ENCODE data around the gene MRPS22. TPM values are rescaled to one million over a fixed set of nuclear protein-coding genes. Genes with fewer than 3 reads are reported as not detected.
"Not testable (repeated sequence)": the region's sequence is repeated elsewhere in the genome, so short reads cannot be mapped to it uniquely, and the experiment has no call there.

Gene MRPS22
- total and polyA plus RNA-seq, 9 donors = 43.3 to 64.7 (median 48.3) TPM

GRCh38 chr3:139380575-139380974 lies 36.8 kb downstream of the MRPS22 start:
- no peak overlapping the region for H3K27ac ChIP-seq (ENCODE audit: low read length)
- no peaks in the 10 kb centered on the region for H3K9me3 ChIP-seq (replicated peaks; ENCODE audit: control insufficient read depth, low read depth, low read length)
- H3K4me3 ChIP-seq (ENCODE audit: low read length) = no peak overlapping the region
- no peak for DNase-seq
- WGBS (ENCODE audit: insufficient coverage) = no CpG with 5 or more reads among the region's 4 CpGs
- no peaks in the 10 kb centered on the region for H3K27me3 ChIP-seq (ENCODE audit: control insufficient read depth, insufficient read depth, low read length)
- peaks cover 24% of the 10 kb centered on the region for H3K36me3 ChIP-seq (ENCODE audit: control insufficient read depth, insufficient read depth, low read length)
- no peaks in the 10 kb centered on the region for H3K4me1 ChIP-seq (ENCODE audit: control insufficient read depth, insufficient read depth, low read length)

- H3K36me3 ChIP-seq (ENCODE audit: control insufficient read depth, insufficient read depth, low read length) = peaks cover 15% of the 10 kb centered on the region
- H3K9me3 ChIP-seq (replicated peaks; ENCODE audit: control insufficient read depth, low read depth, low read length); H3K4me1 ChIP-seq (ENCODE audit: control insufficient read depth, insufficient read depth, low read length); H3K27ac ChIP-seq (ENCODE audit: low read length); H3K4me3 ChIP-seq (ENCODE audit: low read length); DNase-seq; H3K27me3 ChIP-seq (ENCODE audit: control insufficient read depth, insufficient read depth, low read length): not testable (repeated sequence)
- WGBS (ENCODE audit: insufficient coverage) = no CpG with 5 or more reads among the region's 2 CpGs
Measured at GRCh38 chr3:139382291-139382690, 38.5 kb downstream of the MRPS22 start.

GRCh38 chr3:139388077-139388476 lies 44.3 kb downstream of the MRPS22 start:
- H3K4me1 ChIP-seq (ENCODE audit: control insufficient read depth, insufficient read depth, low read length) = peaks cover 7% of the 10 kb centered on the region

GRCh38 chr3:139388821-139389551 lies 45.2 kb downstream of the MRPS22 start:
- Histone ChIP-seq H3K27ac (ENCODE audit: low read length) (peak overlapping the region; percentile 96), H3K27me3 (ENCODE audit: control insufficient read depth, insufficient read depth, low read length) (no peaks in the 10 kb centered on the region), H3K4me3 (ENCODE audit: low read length) (peak overlapping the region; percentile 88), H3K36me3 (ENCODE audit: control insufficient read depth, insufficient read depth, low read length) (no peaks in the 10 kb centered on the region), H3K4me1 (ENCODE audit: control insufficient read depth, insufficient read depth, low read length) (peaks cover 7% of the 10 kb centered on the region), H3K9me3 (replicated peaks; ENCODE audit: control insufficient read depth, low read depth, low read length) (no peaks in the 10 kb centered on the region)
- WGBS (ENCODE audit: insufficient coverage) = 0% methylated on average over 18 of the region's 25 CpGs
- no peak for DNase-seq

More at GRCh38 chr3:139388077-139388476, 44.3 kb downstream of the MRPS22 start:
- H3K27me3 ChIP-seq (ENCODE audit: control insufficient read depth, insufficient read depth, low read length) = no peaks in the 10 kb centered on the region
- H3K27ac ChIP-seq (ENCODE audit: low read length) = no peak overlapping the region
- peak overlapping the region; percentile 88 for H3K4me3 ChIP-seq (ENCODE audit: low read length)
- DNase-seq = no peak
- 80% methylated on average over 1 of the region's 10 CpGs for WGBS (ENCODE audit: insufficient coverage)
- H3K9me3 ChIP-seq (replicated peaks; ENCODE audit: control insufficient read depth, low read depth, low read length) = no peaks in the 10 kb centered on the region
- H3K36me3 ChIP-seq (ENCODE audit: control insufficient read depth, insufficient read depth, low read length) = no peaks in the 10 kb centered on the region

- under 1% methylated on average over 43 of the region's 52 CpGs for WGBS (ENCODE audit: insufficient coverage)
- Histone ChIP-seq H3K27ac (ENCODE audit: low read length) (peak within 1 kb of the TSS; percentile 99), H3K4me1 (ENCODE audit: control insufficient read depth, insufficient read depth, low read length) (peaks cover 7% of the 10 kb centered on the region), H3K9me3 (replicated peaks; ENCODE audit: control insufficient read depth, low read depth, low read length) (no peaks in the 10 kb centered on the region), H3K36me3 (ENCODE audit: control insufficient read depth, insufficient read depth, low read length) (no peaks in the 10 kb centered on the region), H3K4me3 (ENCODE audit: low read length) (peak within 1 kb of the TSS; percentile 88), H3K27me3 (ENCODE audit: control insufficient read depth, insufficient read depth, low read length) (no peaks in the 10 kb centered on the region)
- peak; percentile 100 for DNase-seq
Measured at GRCh38 chr3:139389552-139390368, 45.9 kb downstream of the MRPS22 start, which contains the start of gene COPB2. Gene COPB2 (minus strand): TSS chr3:139389647. CDS start chr3:139389550, 97 bp downstream.

- Histone ChIP-seq H3K27ac (ENCODE audit: low read length) (no peak overlapping the region), H3K4me1 (ENCODE audit: control insufficient read depth, insufficient read depth, low read length) (peaks cover 4% of the 10 kb centered on the region), H3K27me3 (ENCODE audit: control insufficient read depth, insufficient read depth, low read length) (no peaks in the 10 kb centered on the region), H3K4me3 (ENCODE audit: low read length) (no peak overlapping the region), H3K36me3 (ENCODE audit: control insufficient read depth, insufficient read depth, low read length) (peaks cover 2% of the 10 kb centered on the region), H3K9me3 (replicated peaks; ENCODE audit: control insufficient read depth, low read depth, low read length) (no peaks in the 10 kb centered on the region)
- DNase-seq = no peak
Measured at GRCh38 chr3:139394116-139394515, 50.3 kb downstream of the MRPS22 start.

- H3K27me3 ChIP-seq (ENCODE audit: control insufficient read depth, insufficient read depth, low read length) = no peaks in the 10 kb centered on the region
- 78% methylated on average over 2 of the region's 3 CpGs for WGBS (ENCODE audit: insufficient coverage)
- no peak for DNase-seq
- peaks cover 3% of the 10 kb centered on the region for H3K9me3 ChIP-seq (replicated peaks; ENCODE audit: control insufficient read depth, low read depth, low read length)
- H3K27ac ChIP-seq (ENCODE audit: low read length) = no peak overlapping the region
- no peaks in the 10 kb centered on the region for H3K4me1 ChIP-seq (ENCODE audit: control insufficient read depth, insufficient read depth, low read length)
- H3K36me3 ChIP-seq (ENCODE audit: control insufficient read depth, insufficient read depth, low read length) = peaks cover 3% of the 10 kb centered on the region
- H3K4me3 ChIP-seq (ENCODE audit: low read length) = no peak overlapping the region
Measured at GRCh38 chr3:139396707-139397106, 52.9 kb downstream of the MRPS22 start.

- no CpG with 5 or more reads among the region's 2 CpGs for WGBS (ENCODE audit: insufficient coverage)
- DNase-seq = not testable (repeated sequence)
Measured at GRCh38 chr3:139401155-139401554, 57.3 kb downstream of the MRPS22 start.

More at GRCh38 chr3:139401155-139401554, 57.3 kb downstream of the MRPS22 start:
- H3K4me1 ChIP-seq (ENCODE audit: control insufficient read depth, insufficient read depth, low read length); H3K27me3 ChIP-seq (ENCODE audit: control insufficient read depth, insufficient read depth, low read length); H3K27ac ChIP-seq (ENCODE audit: low read length); H3K36me3 ChIP-seq (ENCODE audit: control insufficient read depth, insufficient read depth, low read length); H3K4me3 ChIP-seq (ENCODE audit: low read length): not testable (repeated sequence)
- H3K9me3 ChIP-seq (replicated peaks; ENCODE audit: control insufficient read depth, low read depth, low read length) = peaks cover 33% of the 10 kb centered on the region
